ENCODE data around the gene DNAJA3.
A peak's percentile ranks its signal among the peaks of the same experiment; 100 is the strongest.

Gene DNAJA3

GRCh38 chr16:4477966-4478365 lies 52.3 kb downstream of the DNAJA3 start:
- peak; percentile 40 for DNase-seq

DNA sequence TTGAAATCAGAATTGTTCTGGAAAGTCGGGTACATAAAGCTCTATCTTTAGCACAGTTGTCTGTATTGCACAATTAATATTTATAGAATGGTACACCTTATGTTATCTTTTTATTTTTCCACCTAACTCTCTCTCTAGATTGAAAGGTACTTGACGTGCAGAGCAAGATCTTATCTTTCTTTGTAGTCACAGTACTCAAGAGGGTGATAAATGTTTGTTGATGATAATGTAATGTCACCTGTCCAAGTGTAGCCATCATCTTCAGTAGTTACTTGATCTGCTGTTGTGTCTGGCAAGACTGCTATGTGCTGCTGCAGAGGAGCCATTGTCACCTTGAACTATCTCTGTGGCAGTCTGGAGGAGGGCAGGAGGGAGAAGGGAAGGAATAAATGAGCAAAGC lies 55.9 kb downstream of the DNAJA3 start:
- peak; percentile 22 for DNase-seq

DNA sequence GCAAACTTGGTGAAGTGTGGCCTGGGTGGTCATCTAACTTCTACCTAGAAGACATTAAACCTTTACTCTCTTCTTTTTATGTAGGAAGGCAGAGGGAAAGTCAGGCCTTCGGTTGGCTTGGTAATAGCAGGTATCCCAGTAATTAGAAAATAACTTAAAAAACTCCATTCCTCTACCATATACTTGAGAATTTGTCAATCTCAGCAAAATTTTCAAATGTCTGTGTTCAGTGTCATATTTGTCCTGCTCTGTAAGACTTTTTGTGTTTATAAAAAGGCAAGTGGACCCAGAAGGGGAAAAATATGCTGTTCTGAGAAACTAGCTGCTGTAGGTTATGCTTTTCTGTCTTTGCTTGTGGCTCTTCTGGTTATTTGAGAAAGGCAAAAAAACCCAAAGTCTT lies 56.3 kb downstream of the DNAJA3 start:
- DNase-seq: no peak

- no peak for DNase-seq
Measured at GRCh38 chr16:4486126-4486893, 60.6 kb downstream of the DNAJA3 start.

GRCh38 chr16:4487955-4488498 lies 62.4 kb downstream of the DNAJA3 start:
- peak; percentile 24 for DNase-seq

DNA sequence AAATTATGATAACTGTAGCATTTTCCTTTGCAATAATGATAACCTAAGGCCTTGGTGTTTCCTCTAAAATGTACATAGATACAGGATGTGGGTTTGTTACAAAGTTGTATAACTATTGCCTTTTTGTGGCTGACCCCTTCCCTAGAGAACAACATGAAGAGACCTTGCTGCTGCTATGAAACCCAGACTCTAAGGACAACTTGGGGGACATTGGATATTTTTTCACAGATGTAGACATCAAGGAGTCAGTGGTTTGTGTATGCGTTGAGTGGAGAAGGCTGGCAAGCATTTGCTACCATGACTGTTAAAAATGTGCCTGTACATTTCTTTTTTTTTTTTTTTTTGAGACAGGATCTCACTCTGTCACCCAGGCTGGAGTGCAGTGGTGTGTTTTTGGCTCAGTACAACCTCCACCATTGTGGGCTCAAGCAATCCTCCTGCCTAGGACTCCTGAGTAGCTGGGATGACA lies 62.9 kb downstream of the DNAJA3 start:
- no peak for DNase-seq

DNA sequence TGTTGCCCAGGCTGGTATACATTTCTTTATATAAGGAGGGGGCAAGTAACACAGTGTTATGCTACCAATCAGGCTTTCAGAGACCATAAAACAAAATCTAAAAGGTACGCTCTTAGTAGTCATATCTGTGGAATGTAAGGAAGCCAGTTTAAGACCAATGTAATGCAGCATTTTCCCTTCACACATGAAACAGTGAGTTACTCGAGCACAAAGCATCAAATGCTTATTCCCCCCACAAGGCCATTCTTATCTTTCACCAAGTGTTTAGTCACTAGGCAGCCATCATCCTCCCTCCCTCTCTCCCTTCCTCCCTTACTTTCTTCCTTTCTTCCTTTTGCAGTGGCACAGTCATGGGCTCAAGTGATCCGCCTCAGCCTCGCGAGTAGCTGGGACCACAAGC lies 63.4 kb downstream of the DNAJA3 start:
- DNase-seq: no peak

- no peak for DNase-seq
Measured at GRCh38 chr16:4491898-4492297, 66.2 kb downstream of the DNAJA3 start.

DNA sequence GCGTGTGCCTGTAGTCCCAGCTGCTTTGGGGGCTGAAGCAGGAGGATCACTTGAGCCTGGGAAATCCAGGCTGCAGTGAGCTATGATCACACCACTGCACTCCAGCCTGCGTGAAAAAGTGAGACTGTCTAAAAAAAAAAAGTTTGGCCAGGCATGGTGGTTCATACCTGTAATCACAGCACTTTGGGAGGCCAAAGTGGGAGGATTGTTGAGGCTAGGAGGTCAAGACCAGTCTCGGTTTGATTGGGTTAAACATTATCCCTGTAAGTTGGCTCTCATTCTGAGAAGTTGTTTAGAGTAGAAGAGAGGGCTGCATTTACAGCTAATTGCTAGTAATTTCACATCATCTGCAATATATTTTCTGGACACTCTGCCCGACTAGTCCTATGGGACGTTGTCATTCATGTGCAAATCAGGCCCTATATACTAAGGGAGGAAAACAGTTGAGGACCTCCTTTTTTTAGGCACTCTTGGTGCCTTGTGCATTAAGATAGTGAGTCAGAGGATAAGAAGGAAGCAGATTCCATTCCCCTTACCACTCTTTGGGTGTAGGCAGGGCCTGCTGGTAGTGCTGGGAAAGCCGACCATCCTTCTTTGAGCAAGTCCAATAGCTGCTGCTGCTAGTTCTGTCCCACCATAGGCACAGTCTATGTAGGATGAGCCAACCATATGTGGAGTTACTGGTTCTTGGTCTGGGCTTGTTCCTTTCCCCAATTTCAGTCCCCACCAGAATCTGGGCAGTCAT lies 69.2 kb downstream of the DNAJA3 start:
- no peak for DNase-seq

- no peak for DNase-seq
Measured at GRCh38 chr16:4495766-4496165, 70.1 kb downstream of the DNAJA3 start.

DNA sequence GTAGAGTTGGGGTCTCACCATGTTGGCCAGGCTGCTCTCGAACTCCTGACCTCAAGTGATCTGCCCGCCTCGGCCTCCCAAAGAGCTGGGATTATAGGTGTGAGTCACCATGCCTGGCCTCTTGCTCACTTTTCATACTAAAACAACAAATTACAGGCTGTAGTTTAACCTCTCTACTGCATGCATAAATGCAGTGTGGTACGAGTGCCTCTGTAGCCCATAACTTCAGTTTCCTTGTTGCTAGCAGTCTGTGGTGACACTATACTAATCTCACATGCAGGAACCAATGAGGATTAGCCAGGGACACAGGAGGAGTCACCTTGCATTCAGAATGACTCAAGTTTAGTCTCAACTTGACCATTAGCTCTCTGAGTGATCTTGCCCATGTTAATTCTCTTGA lies 70.6 kb downstream of the DNAJA3 start:
- DNase-seq: no peak

DNA sequence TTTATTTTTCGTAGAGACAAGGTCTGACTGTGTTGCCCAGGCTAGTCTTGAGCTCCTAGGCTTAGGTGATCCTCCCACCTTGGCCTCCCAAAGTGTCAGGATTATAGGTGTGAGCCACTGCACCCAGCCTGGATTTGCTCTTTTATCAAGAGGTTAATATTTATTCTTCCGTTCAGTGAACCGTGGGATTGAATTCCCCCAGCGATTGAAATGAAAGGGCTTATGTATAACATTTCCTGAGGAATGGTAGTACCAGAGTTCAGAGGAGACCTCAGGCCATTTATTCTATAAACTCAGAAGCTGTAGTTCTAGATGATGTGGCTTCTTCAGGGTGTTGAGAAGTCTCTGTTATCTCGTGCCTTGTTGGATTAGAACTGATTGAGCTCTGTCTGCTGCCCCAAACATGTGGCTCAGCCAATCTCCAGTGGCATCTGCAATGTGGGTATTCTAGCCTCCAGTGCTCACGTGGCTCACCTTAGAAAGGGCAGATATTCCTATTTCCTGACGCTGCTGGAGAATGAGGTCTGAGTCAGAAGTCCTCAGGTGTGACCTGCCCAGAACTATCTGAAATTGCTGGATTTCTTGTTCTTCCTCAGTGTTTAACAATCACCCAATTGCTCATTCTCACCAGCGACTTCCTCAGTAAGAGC lies 73.0 kb downstream of the DNAJA3 start:
- DNase-seq: no peak

GRCh38 chr16:4499196-4499555 lies 73.5 kb downstream of the DNAJA3 start:
- DNase-seq: no peak

- DNase-seq: no peak
Measured at GRCh38 chr16:4500272-4500671, 74.6 kb downstream of the DNAJA3 start.

DNA sequence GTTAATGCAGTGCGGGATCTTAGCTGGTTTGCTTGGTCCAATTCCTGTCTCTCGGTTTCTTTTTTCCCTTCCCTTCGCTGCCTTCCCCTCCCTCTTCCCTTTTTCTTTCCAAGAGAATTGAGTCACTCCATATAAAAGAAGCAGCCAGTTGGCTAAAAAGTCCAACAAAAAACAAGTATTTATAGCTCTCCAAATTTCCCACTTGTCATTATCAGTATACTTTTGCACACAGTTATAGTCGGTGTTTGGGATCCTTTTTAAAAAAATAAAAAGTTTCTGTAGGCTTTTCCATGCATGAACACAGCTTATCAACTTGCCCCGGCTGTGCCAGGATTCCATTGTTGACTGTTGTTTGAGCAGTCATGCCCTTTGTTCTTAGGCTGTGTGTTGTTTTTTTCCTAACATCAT lies 75.4 kb downstream of the DNAJA3 start:
- DNase-seq: no peak

GRCh38 chr16:4505356-4506147 lies 79.9 kb downstream of the DNAJA3 start:
- no peak for DNase-seq

Measured in NCI-H2029 (cell line).